DND-41 (cell line): Measurements from ENCODE around the gene PDCD6IP.

Experiments used
- ATAC-seq: fragments of 200-7000 bp; cut with Tn5 transposase; 3 replicates; pipeline ENCODE4 v1.9.1; 2021; ENCODE audit warnings: low read depth; ENCODE audit not compliant: insufficient read depth
- DNase-seq: peaks from one replicate; pipeline ENCODE4 v3.0.0-alpha.2; 2020
- H2AFZ ChIP-seq: 2 replicates; pipeline ENCODE4 v1.6.0; 2012; ENCODE audit warnings: low read depth, low read length
- H3K27ac ChIP-seq: 2 replicates; pipeline ENCODE4 v1.5.1; 2012; ENCODE audit warnings: low read length, inconsistent platforms
- H3K27me3 ChIP-seq: fragments of 200-600 bp; sonication (generic); 2 replicates; pipeline ENCODE4 v1.6.0; 2012; ENCODE audit warnings: low read length, mild to moderate bottlenecking, inconsistent platforms; ENCODE audit not compliant: insufficient read depth, poor library complexity
- H3K36me3 ChIP-seq: 2 replicates; pipeline ENCODE4 v1.5.1; 2012; ENCODE audit warnings: low read length, inconsistent platforms; ENCODE audit not compliant: insufficient read depth
- H3K4me1 ChIP-seq: 2 replicates; pipeline ENCODE4 v1.5.1; 2012; ENCODE audit warnings: mild to moderate bottlenecking, low read length; ENCODE audit not compliant: insufficient read depth
- H3K4me2 ChIP-seq: 2 replicates; pipeline ENCODE4 v1.6.0; 2012; ENCODE audit warnings: mild to moderate bottlenecking, moderate library complexity, low read length, inconsistent platforms; ENCODE audit not compliant: insufficient read depth
- H3K4me3 ChIP-seq, 2 experiments: fragments of 200-600 bp in 1 of 2; shearing (Covaris generic) in 1 of 2; 2 replicates each; pipeline ENCODE4 v1.5.1; 2012 to 2016; ENCODE audit warnings: inconsistent platforms in 2 of 2, low read length in 2 of 2, mild to moderate bottlenecking in 2 of 2, low read depth in 1 of 2, moderate library complexity in 1 of 2
- H3K79me2 ChIP-seq: 2 replicates; pipeline ENCODE4 v1.6.0; 2012; ENCODE audit warnings: low read length, inconsistent platforms; ENCODE audit not compliant: insufficient read depth
- H3K9ac ChIP-seq: 2 replicates; pipeline ENCODE4 v1.6.0; 2012; ENCODE audit warnings: low read depth, mild to moderate bottlenecking, inconsistent platforms, low read length, moderate library complexity
- H3K9me3 ChIP-seq: 2 replicates; pipeline ENCODE4 v1.5.1; 2012; ENCODE audit warnings: low read length, moderate library complexity, mild to moderate bottlenecking, inconsistent platforms; ENCODE audit not compliant: insufficient read depth, severe bottlenecking
- H4K20me1 ChIP-seq: 2 replicates; pipeline ENCODE4 v1.6.0; 2012; ENCODE audit warnings: low read length; ENCODE audit not compliant: insufficient read depth
- CTCF ChIP-seq: IDR thresholded peaks from 2 replicates; pipeline ENCODE4 v1.5.1; 2012; ENCODE audit warnings: borderline replicate concordance, low read length, moderate library complexity, mild to moderate bottlenecking; ENCODE audit not compliant: poor library complexity, severe bottlenecking; ENCODE audit errors: extremely low read depth
- EZH2 ChIP-seq: IDR thresholded peaks from 3 replicates; pipeline ENCODE4 v1.6.1; 2012; ENCODE audit warnings: borderline replicate concordance, low read depth, mild to moderate bottlenecking, moderate library complexity, low read length, inconsistent platforms; ENCODE audit not compliant: severe bottlenecking

The PDCD6IP gene

GRCh38 chr3:33908250-33908851 lies 109.9 kb downstream of the PDCD6IP start:
- Histone ChIP-seq H3K9me3 (no peaks in the 10 kb centered on the region), H3K4me2 (no peak overlapping the region), H3K79me2 (no peaks in the 10 kb centered on the region), H3K36me3 (no peaks in the 10 kb centered on the region), H3K4me3 (no peak overlapping the region), H3K27me3 (no peaks in the 10 kb centered on the region), H2AFZ (no peak overlapping the region), H3K27ac (no peak overlapping the region), H3K4me1 (no peaks in the 10 kb centered on the region), H3K9ac (no peak overlapping the region), H4K20me1 (no peaks in the 10 kb centered on the region)
- DNase-seq (no peak), ATAC-seq (no peak)
- TF ChIP-seq CTCF = no peak
- no peak for TF ChIP-seq EZH2

- no peaks in the 10 kb centered on the region for H3K9me3 ChIP-seq
- H4K20me1 ChIP-seq = no peaks in the 10 kb centered on the region
- H3K9ac ChIP-seq = no peak overlapping the region
- DNase-seq (no peak), ATAC-seq (no peak)
- H3K4me3 ChIP-seq = no peak overlapping the region
- H3K4me1 ChIP-seq = no peaks in the 10 kb centered on the region
- H3K27ac ChIP-seq = no peak overlapping the region
- no peaks in the 10 kb centered on the region for H3K79me2 ChIP-seq
- no peaks in the 10 kb centered on the region for H3K27me3 ChIP-seq
- H3K4me2 ChIP-seq = no peak overlapping the region
- no peaks in the 10 kb centered on the region for H3K36me3 ChIP-seq
- no peak overlapping the region for H2AFZ ChIP-seq
- TF ChIP-seq EZH2 (no peak), CTCF (no peak)
Measured at GRCh38 chr3:33909547-33909946, 111.1 kb downstream of the PDCD6IP start.

GRCh38 chr3:33910031-33910430 lies 111.6 kb downstream of the PDCD6IP start:
- DNase-seq = no peak
- no peak for ATAC-seq
- no peak for TF ChIP-seq EZH2
- TF ChIP-seq CTCF = no peak
- H3K4me1 ChIP-seq = no peaks in the 10 kb centered on the region
- no peaks in the 10 kb centered on the region for H3K36me3 ChIP-seq
- no peak overlapping the region for H3K4me3 ChIP-seq
- no peaks in the 10 kb centered on the region for H3K27me3 ChIP-seq
- no peak overlapping the region for H3K9ac ChIP-seq
- H2AFZ ChIP-seq = no peak overlapping the region
- H4K20me1 ChIP-seq = no peaks in the 10 kb centered on the region
- H3K9me3 ChIP-seq = no peaks in the 10 kb centered on the region
- no peak overlapping the region for H3K27ac ChIP-seq
- no peaks in the 10 kb centered on the region for H3K79me2 ChIP-seq
- H3K4me2 ChIP-seq = no peak overlapping the region
